Measurements from ENCODE around the gene PRAMEF14. TPM values are rescaled to one million over a fixed set of nuclear protein-coding genes. Genes with fewer than 3 reads are reported as not detected.
"Not testable (repeated sequence)": the region's sequence is repeated elsewhere in the genome, so short reads cannot be mapped to it uniquely, and the experiment has no call there.

The PRAMEF14 gene
- total and polyA plus RNA-seq, 2 of the 4 experiments (the other 2 are of a cell fraction): not detected

DNA sequence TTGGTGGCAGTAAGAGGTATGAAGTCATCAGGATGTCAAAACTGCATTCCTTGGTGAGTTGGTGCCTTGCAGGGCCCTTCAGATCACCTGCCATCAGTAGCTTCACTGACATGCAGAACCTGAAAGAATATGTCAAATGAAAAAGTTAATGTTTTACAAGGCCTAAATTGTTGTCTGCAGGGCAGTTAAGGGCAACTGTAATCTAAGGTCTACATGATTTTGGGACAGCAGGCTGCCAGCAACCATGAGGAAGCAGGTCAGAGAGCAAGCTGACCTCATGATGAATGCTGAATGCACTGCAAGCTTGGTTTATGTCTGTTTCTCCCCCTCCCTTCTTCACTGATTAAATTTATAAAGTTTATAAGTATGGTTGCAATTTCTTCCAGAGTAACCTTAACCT, 44.7 kb downstream of the PRAMEF14 start:
- H4K20me1 ChIP-seq (ENCODE audit: insufficient read depth, low read length); dilution Hi-C loops (cut with HindIII; ENCODE audit: low sequenced_read_pairs, unreplicated experiment): not testable (repeated sequence)

DNA sequence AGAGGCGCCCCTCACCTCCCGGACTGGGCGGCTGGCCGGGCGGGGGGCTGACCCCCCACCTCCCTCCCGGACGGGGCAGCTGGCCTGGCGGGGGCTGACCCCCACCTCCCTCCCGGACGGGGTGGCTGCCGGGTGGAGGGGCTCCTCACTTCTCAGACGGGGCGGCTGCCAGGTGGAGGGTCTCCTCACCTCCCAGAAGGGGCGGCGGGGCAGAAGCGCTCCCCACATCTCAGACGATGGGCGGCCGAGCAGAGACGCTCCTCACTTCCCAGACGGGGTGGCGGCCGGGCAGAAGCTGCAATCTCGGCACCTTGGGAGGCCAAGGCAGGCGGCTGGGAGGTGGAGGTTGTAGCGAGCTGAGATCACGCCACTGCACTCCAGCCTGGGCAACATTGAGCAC, 48.2 kb downstream of the PRAMEF14 start:
- H2AK5ac ChIP-seq (ENCODE audit: low read depth, low read length); H3K4me2 ChIP-seq (ENCODE audit: low read depth, low read length); in situ Hi-C loops (cut with MboI; ENCODE audit: low sequenced_read_pairs); H3K14ac ChIP-seq (replicated peaks; ENCODE audit: low read depth, low read length); H3K79me1 ChIP-seq (ENCODE audit: low read depth in 1 of 2, low read length in 2 of 2); H2BK5ac ChIP-seq (ENCODE audit: low read depth, low read length, poor library complexity, severe bottlenecking); H3K56ac ChIP-seq (ENCODE audit: extremely low read depth, insufficient read depth, low read length); H4K91ac ChIP-seq (ENCODE audit: insufficient read depth, low read depth, low read length); H3K9me1 ChIP-seq (ENCODE audit: insufficient read depth, low read length); H4K20me1 ChIP-seq (ENCODE audit: insufficient read depth, low read length); H3K27me3 ChIP-seq (ENCODE audit: control insufficient read depth, insufficient read depth, low read length); H3K4me1 ChIP-seq (ENCODE audit: control insufficient read depth, insufficient read depth, low read length); DNase-seq; H2BK120ac ChIP-seq (ENCODE audit: low read depth, low read length); H2AK9ac ChIP-seq (replicated peaks; ENCODE audit: low read depth, low read length, poor library complexity); intact Hi-C loops (cut with micrococcal nuclease); H3K4ac ChIP-seq (ENCODE audit: low read depth, low read length); POLR2A ChIA-PET (ENCODE audit: unreplicated experiment); H3K23ac ChIP-seq (ENCODE audit: low read depth, low read length); H2BK15ac ChIP-seq (ENCODE audit: low read depth, low read length); H2AFZ ChIP-seq (replicated peaks; ENCODE audit: low read length, poor library complexity); H3K4me3 ChIP-seq (ENCODE audit: insufficient read depth, low read depth, low read length); H3K18ac ChIP-seq (ENCODE audit: low read depth, low read length); H3K9ac ChIP-seq (ENCODE audit: low read depth, low read length); H4K5ac ChIP-seq (ENCODE audit: low read depth, low read length); dilution Hi-C loops (cut with HindIII; ENCODE audit: low sequenced_read_pairs, unreplicated experiment); H3K36me3 ChIP-seq (ENCODE audit: control insufficient read depth, insufficient read depth, low read length); ATAC-seq (ENCODE audit: low read depth); BruUV-seq (replicated peaks); H4K8ac ChIP-seq (ENCODE audit: low read depth in 2 of 2, low read length in 2 of 2); H2BK20ac ChIP-seq (ENCODE audit: low read depth, low read length); CTCF ChIA-PET; H3K9me3 ChIP-seq (ENCODE audit: control insufficient read depth, insufficient read depth, low read length); H3K27ac ChIP-seq (ENCODE audit: insufficient read depth, low read length): not testable (repeated sequence)
- no CpG with 5 or more reads among the region's 27 CpGs for WGBS, 2 experiments (ENCODE audit: extremely low coverage in 2 of 2, insufficient read length in 1 of 2)

More for the DNA sequence above, 44.7 kb downstream of the PRAMEF14 start:
- H3K9ac ChIP-seq (ENCODE audit: low read depth, low read length); H3K18ac ChIP-seq (ENCODE audit: low read depth, low read length); H3K4me1 ChIP-seq (ENCODE audit: control insufficient read depth, insufficient read depth, low read length); H3K4ac ChIP-seq (ENCODE audit: low read depth, low read length); H2AK9ac ChIP-seq (replicated peaks; ENCODE audit: low read depth, low read length, poor library complexity); H3K79me1 ChIP-seq (ENCODE audit: low read depth in 1 of 2, low read length in 2 of 2); H3K23ac ChIP-seq (ENCODE audit: low read depth, low read length); H2BK120ac ChIP-seq (ENCODE audit: low read depth, low read length); H3K27me3 ChIP-seq (ENCODE audit: control insufficient read depth, insufficient read depth, low read length); H2BK5ac ChIP-seq (ENCODE audit: low read depth, low read length, poor library complexity, severe bottlenecking); ATAC-seq (ENCODE audit: low read depth); H3K9me3 ChIP-seq (ENCODE audit: control insufficient read depth, insufficient read depth, low read length); H2BK20ac ChIP-seq (ENCODE audit: low read depth, low read length); DNase-seq; H3K4me2 ChIP-seq (ENCODE audit: low read depth, low read length); in situ Hi-C loops (cut with MboI; ENCODE audit: low sequenced_read_pairs); intact Hi-C loops (cut with micrococcal nuclease); H4K8ac ChIP-seq (ENCODE audit: low read depth in 2 of 2, low read length in 2 of 2); H4K5ac ChIP-seq (ENCODE audit: low read depth, low read length); H3K9me1 ChIP-seq (ENCODE audit: insufficient read depth, low read length); H3K27ac ChIP-seq (ENCODE audit: insufficient read depth, low read length); H4K91ac ChIP-seq (ENCODE audit: insufficient read depth, low read depth, low read length); H2AFZ ChIP-seq (replicated peaks; ENCODE audit: low read length, poor library complexity); H3K14ac ChIP-seq (replicated peaks; ENCODE audit: low read depth, low read length); H3K4me3 ChIP-seq (ENCODE audit: insufficient read depth, low read depth, low read length); H3K36me3 ChIP-seq (ENCODE audit: control insufficient read depth, insufficient read depth, low read length); H2BK15ac ChIP-seq (ENCODE audit: low read depth, low read length); BruUV-seq (replicated peaks); H3K56ac ChIP-seq (ENCODE audit: extremely low read depth, insufficient read depth, low read length); CTCF ChIA-PET; H2AK5ac ChIP-seq (ENCODE audit: low read depth, low read length); POLR2A ChIA-PET (ENCODE audit: unreplicated experiment): not testable (repeated sequence)

All from IMR-90 (cell line).